Measurements from ENCODE around the gene GFER. TPM values are rescaled to one million over a fixed set of nuclear protein-coding genes. Genes with fewer than 3 reads are reported as not detected.

Gene GFER
- total and polyA plus RNA-seq, 2 donors (not counting 1 experiment from before 2014, with no cell fraction given) = 15.6 to 30.4 TPM

GRCh38 chr16:2008009-2008526 lies 24.1 kb downstream of the GFER start:
- TF ChIP-seq CTCF (IDR thresholded peaks at IDR 0.05) (no peak), EZH2 (IDR thresholded peaks at IDR 0.05; ENCODE audit: borderline replicate concordance, insufficient read depth, low read depth, low read length, poor library complexity, severe bottlenecking) (no peak)
- Histone ChIP-seq H3K4me2 (replicated peaks; ENCODE audit: low read depth, low read length, poor library complexity, severe bottlenecking) (peak overlapping the region; percentile 77), H3K27me3 (replicated peaks in 1 of 4; ENCODE audit: control extremely low read depth in 1 of 4, control insufficient read depth in 3 of 4, insufficient read depth in 4 of 4, low read length in 3 of 4) (no peaks in the 10 kb centered on the region), H4K20me1 (ENCODE audit: control insufficient read depth, insufficient read depth, low read length, poor library complexity, severe bottlenecking) (peaks cover 62% of the 10 kb centered on the region), H3K9me3 (ENCODE audit: control extremely low read depth in 1 of 3, control insufficient read depth in 2 of 3, insufficient read depth in 1 of 3, low read length in 2 of 3) (no peaks in the 10 kb centered on the region), H2AFZ (ENCODE audit: insufficient read depth, low read depth, low read length, poor library complexity, severe bottlenecking) (no peak overlapping the region), H3K4me1 (ENCODE audit: control insufficient read depth in 2 of 2, insufficient read depth in 2 of 2, low read length in 2 of 2) (peaks cover 42 to 56% of the 10 kb centered on the region in 2 donors), H3K4me3 (ENCODE audit: control extremely low read depth in 1 of 5, extremely low read depth in 1 of 5, insufficient read depth in 1 of 5, low read depth in 2 of 5, low read length in 4 of 5) (no peak overlapping the region), H3K9ac (ENCODE audit: low read length) (peak overlapping the region; percentile 63), H3K36me3 (replicated peaks in 1 of 2; ENCODE audit: control extremely low read depth in 1 of 2, control insufficient read depth in 1 of 2, extremely low read depth in 1 of 2, insufficient read depth in 2 of 2, low read length in 1 of 2) (peaks cover 0 to 13% of the 10 kb centered on the region in 2 experiments), H3K79me2 (ENCODE audit: control insufficient read depth, insufficient read depth, low read length) (peaks cover 69% of the 10 kb centered on the region), H3K27ac (ENCODE audit: low read length in 2 of 2) (no peak overlapping the region)
- Mint-ChIP-seq H3K27ac (peak overlapping the region; percentile 68), H3K4me1 (peaks cover 47% of the 10 kb centered on the region), H3K27me3 (no peaks in the 10 kb centered on the region), H3K9me3 (ENCODE audit: insufficient read depth) (no peaks in the 10 kb centered on the region), H3K4me3 (peak overlapping the region; percentile 82)
- intact Hi-C loops (cut with micrococcal nuclease) = loop anchor here (2.0 kb wide), 1 partner anchor 43 kb away; the partner anchor contains the start of gene RPS2
- DNase-seq (no peak), ATAC-seq (ENCODE audit: low read depth) (no peak)
- ChIA-PET CTCF (interaction anchor here (1.1 to 1.8 kb wide), 2 partner anchors 50 to 132 kb away, joined by 3 to 10 read pairs; no protein-coding TSS in a partner anchor), POLR2A (interaction anchor here (0.5 to 1.5 kb wide), 3 partner anchors 14 to 832 kb away, joined by 3 to 5 read pairs (median 3); no protein-coding TSS in a partner anchor)
- 13% methylated on average over 15 of the region's 15 CpGs for WGBS (ENCODE audit: insufficient coverage)

- H4K20me1 ChIP-seq (ENCODE audit: control insufficient read depth, insufficient read depth, low read length, poor library complexity, severe bottlenecking) = peaks cover 56% of the 10 kb centered on the region
Observed at GRCh38 chr16:2008631-2009163, 24.7 kb downstream of the GFER start.

More at GRCh38 chr16:2008631-2009163, 24.7 kb downstream of the GFER start:
- peak overlapping the region; percentile 82 for H3K4me3 Mint-ChIP-seq
- peak overlapping the region; percentile 63 for H3K9ac ChIP-seq (ENCODE audit: low read length)
- WGBS (ENCODE audit: insufficient coverage) = 1% methylated on average over 23 of the region's 23 CpGs
- TF ChIP-seq CTCF (IDR thresholded peaks at IDR 0.05) (no peak), EZH2 (IDR thresholded peaks at IDR 0.05; ENCODE audit: borderline replicate concordance, insufficient read depth, low read depth, low read length, poor library complexity, severe bottlenecking) (no peak)
- peaks cover 42 to 54% of the 10 kb centered on the region in 2 donors for H3K4me1 ChIP-seq (ENCODE audit: control insufficient read depth in 2 of 2, insufficient read depth in 2 of 2, low read length in 2 of 2)
- no peak for ATAC-seq (ENCODE audit: low read depth)
- H3K36me3 ChIP-seq (replicated peaks in 1 of 2; ENCODE audit: control extremely low read depth in 1 of 2, control insufficient read depth in 1 of 2, extremely low read depth in 1 of 2, insufficient read depth in 2 of 2, low read length in 1 of 2) = peaks cover 0 to 7% of the 10 kb centered on the region in 2 experiments
- peak overlapping the region; percentile 77 for H3K4me2 ChIP-seq (replicated peaks; ENCODE audit: low read depth, low read length, poor library complexity, severe bottlenecking)
- POLR2A ChIA-PET = interaction anchor here (0.6 to 1.5 kb wide), 4 partner anchors 13 to 147 kb away, joined by 3 to 5 read pairs (median 4); partner anchors contain the start of genes RPS2 and TRAF7
- no peaks in the 10 kb centered on the region for H3K9me3 ChIP-seq (ENCODE audit: control extremely low read depth in 1 of 3, control insufficient read depth in 2 of 3, insufficient read depth in 1 of 3, low read length in 2 of 3)
- H3K9me3 Mint-ChIP-seq (ENCODE audit: insufficient read depth) = no peaks in the 10 kb centered on the region
- H3K27me3 Mint-ChIP-seq = no peaks in the 10 kb centered on the region
- H3K27ac ChIP-seq (ENCODE audit: low read length in 2 of 2) = peak overlapping the region in 1 of 2 donors; percentile 77
- H2AFZ ChIP-seq (ENCODE audit: insufficient read depth, low read depth, low read length, poor library complexity, severe bottlenecking) = peak overlapping the region; percentile 51
- H3K27me3 ChIP-seq (replicated peaks in 1 of 4; ENCODE audit: control extremely low read depth in 1 of 4, control insufficient read depth in 3 of 4, insufficient read depth in 4 of 4, low read length in 3 of 4) = no peaks in the 10 kb centered on the region
- peak overlapping the region in 4 of 5 experiments; percentile 44 to 67 (median 56) for H3K4me3 ChIP-seq (ENCODE audit: control extremely low read depth in 1 of 5, extremely low read depth in 1 of 5, insufficient read depth in 1 of 5, low read depth in 2 of 5, low read length in 4 of 5)
- CTCF ChIA-PET = interaction anchor here (1.1 to 1.8 kb wide), 2 partner anchors 50 to 132 kb away, joined by 3 to 10 read pairs; no protein-coding TSS in a partner anchor
- intact Hi-C loops (cut with micrococcal nuclease) = loop anchor here (1.0 to 2.0 kb wide), 7 partner anchors 15 to 147 kb away; partner anchors contain the start of genes GFER, NDUFB10, NTHL1 and RPS2
- H3K4me1 Mint-ChIP-seq = peaks cover 47% of the 10 kb centered on the region
- DNase-seq = no peak
- H3K79me2 ChIP-seq (ENCODE audit: control insufficient read depth, insufficient read depth, low read length) = peaks cover 63% of the 10 kb centered on the region
- peak overlapping the region; percentile 68 for H3K27ac Mint-ChIP-seq
